Mesendoderm (in vitro differentiated cells): ENCODE data around the gene UBXN6.

Source experiments
- DNase-seq: peaks from one replicate; pipeline ENCODE4 v3.0.0; 2013
- H2AK5ac ChIP-seq: 2 replicates; pipeline ENCODE4 v1.6.1; 2013; ENCODE audit warnings: low read length, inconsistent platforms
- H2BK120ac ChIP-seq: 2 replicates; pipeline ENCODE4 v1.6.1; 2013; ENCODE audit warnings: low read depth, mild to moderate bottlenecking, low read length, moderate library complexity, mixed read lengths
- H2BK15ac ChIP-seq: replicated peaks from 2 replicates; pipeline ENCODE4 v1.6.1; 2013; ENCODE audit warnings: low read depth, mild to moderate bottlenecking, moderate library complexity
- H2BK5ac ChIP-seq: 2 replicates; pipeline ENCODE4 v1.6.1; 2013; ENCODE audit warnings: low read length, inconsistent platforms
- H3K18ac ChIP-seq: 2 replicates; pipeline ENCODE4 v1.6.1; 2013; ENCODE audit warnings: mild to moderate bottlenecking, low read length, mixed read lengths
- H3K23ac ChIP-seq: one replicate; pipeline ENCODE4 v1.6.1; 2013; ENCODE audit warnings: low read length
- H3K27ac ChIP-seq: 2 replicates; pipeline ENCODE4 v1.5.1; 2013; ENCODE audit warnings: low read depth, mild to moderate bottlenecking, inconsistent platforms, low read length, moderate library complexity
- H3K27me3 ChIP-seq: 2 replicates; pipeline ENCODE4 v1.6.1; 2013; ENCODE audit warnings: low read length, control low read depth, mild to moderate bottlenecking, inconsistent platforms; ENCODE audit not compliant: insufficient read depth, poor library complexity
- H3K36me3 ChIP-seq: 2 replicates; pipeline ENCODE4 v1.6.1; 2013; ENCODE audit warnings: low read length, inconsistent platforms; ENCODE audit not compliant: control insufficient read depth, insufficient read depth
- H3K4ac ChIP-seq: one replicate; pipeline ENCODE4 v1.6.1; 2013; ENCODE audit warnings: low read depth, mild to moderate bottlenecking, low read length, moderate library complexity
- H3K4me1 ChIP-seq: 2 replicates; pipeline ENCODE4 v1.6.1; 2013; ENCODE audit warnings: low read depth, low read length, inconsistent platforms; ENCODE audit not compliant: control insufficient read depth
- H3K4me2 ChIP-seq: 2 replicates; pipeline ENCODE4 v1.6.1; 2013; ENCODE audit warnings: low read length
- H3K4me3 ChIP-seq: 2 replicates; pipeline ENCODE4 v1.5.1; 2013; ENCODE audit warnings: mild to moderate bottlenecking, low read length
- H3K56ac ChIP-seq: one replicate; pipeline ENCODE4 v1.6.1; 2013; ENCODE audit warnings: low read length
- H3K79me1 ChIP-seq: 2 replicates; pipeline ENCODE4 v1.6.1; 2013; ENCODE audit warnings: low read length, inconsistent platforms
- H3K79me2 ChIP-seq: 2 replicates; pipeline ENCODE4 v1.6.1; 2013; ENCODE audit warnings: mild to moderate bottlenecking, low read length; ENCODE audit not compliant: control insufficient read depth, insufficient read depth
- H3K9ac ChIP-seq: 2 replicates; pipeline ENCODE4 v1.6.1; 2013; ENCODE audit warnings: low read length, inconsistent platforms
- H4K5ac ChIP-seq: one replicate; pipeline ENCODE4 v1.6.1; 2013; ENCODE audit warnings: low read length
- H4K8ac ChIP-seq: one replicate; pipeline ENCODE4 v1.6.1; 2013; ENCODE audit warnings: low read depth, mild to moderate bottlenecking, control low read depth, low read length, moderate library complexity
- WGBS: extraction: QIAGEN DNeasy Blood & Tissue Kit; methylation state at CpG from one replicate; pipeline ENCODE4 v1.1.7; 2013; ENCODE audit warnings: low lambda C conversion rate, missing lambda C conversion rate; ENCODE audit not compliant: insufficient coverage; ENCODE audit errors: extremely low coverage; 5-methylcytosine and 5-hydroxymethylcytosine counted together

Gene UBXN6

GRCh38 chr19:4504297-4504701 lies 46.7 kb upstream of the UBXN6 start:
- Histone ChIP-seq H3K4ac (no peak overlapping the region), H2AK5ac (no peak overlapping the region), H3K4me2 (no peak overlapping the region), H3K18ac (no peak overlapping the region), H3K79me2 (no peaks in the 10 kb centered on the region), H3K4me1 (no peaks in the 10 kb centered on the region), H3K4me3 (no peak overlapping the region), H3K36me3 (peaks cover 8% of the 10 kb centered on the region), H2BK120ac (no peak overlapping the region), H3K9ac (no peak overlapping the region), H4K8ac (no peak overlapping the region), H3K79me1 (no peaks in the 10 kb centered on the region), H3K27me3 (no peaks in the 10 kb centered on the region), H2BK5ac (no peak overlapping the region), H4K5ac (no peak overlapping the region), H3K23ac (no peak overlapping the region), H2BK15ac (no peak overlapping the region), H3K56ac (no peak overlapping the region), H3K27ac (no peak overlapping the region)
- no CpG with 5 or more reads among the region's 23 CpGs for WGBS
- no peak for DNase-seq

GRCh38 chr19:4503825-4504170 lies 46.2 kb upstream of the UBXN6 start:
- Histone ChIP-seq H3K79me2 (no peaks in the 10 kb centered on the region), H3K4me3 (no peak overlapping the region), H3K4ac (no peak overlapping the region), H4K8ac (no peak overlapping the region), H3K56ac (no peak overlapping the region), H3K4me2 (no peak overlapping the region), H2BK15ac (no peak overlapping the region), H3K9ac (no peak overlapping the region), H2AK5ac (no peak overlapping the region), H3K79me1 (no peaks in the 10 kb centered on the region), H3K18ac (no peak overlapping the region), H3K27ac (no peak overlapping the region), H4K5ac (no peak overlapping the region), H3K23ac (no peak overlapping the region), H2BK120ac (no peak overlapping the region), H3K27me3 (no peaks in the 10 kb centered on the region), H3K4me1 (no peaks in the 10 kb centered on the region), H3K36me3 (peaks cover 8% of the 10 kb centered on the region), H2BK5ac (no peak overlapping the region)
- no CpG with 5 or more reads among the region's 10 CpGs for WGBS
- no peak for DNase-seq

GRCh38 chr19:4503132-4503824 lies 45.7 kb upstream of the UBXN6 start:
- Histone ChIP-seq H3K9ac (no peak overlapping the region), H2BK5ac (no peak overlapping the region), H2AK5ac (no peak overlapping the region), H3K4ac (no peak overlapping the region), H3K4me2 (no peak overlapping the region), H4K8ac (no peak overlapping the region), H3K27ac (no peak overlapping the region), H3K56ac (no peak overlapping the region), H2BK15ac (no peak overlapping the region), H2BK120ac (no peak overlapping the region), H3K18ac (no peak overlapping the region), H3K36me3 (peaks cover 8% of the 10 kb centered on the region), H3K4me3 (no peak overlapping the region), H3K27me3 (no peaks in the 10 kb centered on the region), H3K79me1 (no peaks in the 10 kb centered on the region), H4K5ac (no peak overlapping the region), H3K23ac (no peak overlapping the region), H3K79me2 (no peaks in the 10 kb centered on the region), H3K4me1 (no peaks in the 10 kb centered on the region)
- no CpG with 5 or more reads among the region's 25 CpGs for WGBS
- no peak for DNase-seq

GRCh38 chr19:4502282-4503131 lies 44.9 kb upstream of the UBXN6 start:
- no CpG with 5 or more reads among the region's 37 CpGs for WGBS
- H3K36me3 ChIP-seq = peaks cover 10% of the 10 kb centered on the region
- H3K9ac ChIP-seq = no peak overlapping the region

GRCh38 chr19:4501691-4502090 lies 44.1 kb upstream of the UBXN6 start:
- no peak for DNase-seq
- H3K36me3 ChIP-seq = peaks cover 10% of the 10 kb centered on the region

More at GRCh38 chr19:4502282-4503131, 44.9 kb upstream of the UBXN6 start:
- Histone ChIP-seq H4K5ac (no peak overlapping the region), H3K79me2 (no peaks in the 10 kb centered on the region), H3K23ac (no peak overlapping the region), H3K4ac (no peak overlapping the region), H3K27ac (no peak overlapping the region), H2BK5ac (no peak overlapping the region), H2BK15ac (no peak overlapping the region), H2BK120ac (no peak overlapping the region), H3K18ac (no peak overlapping the region), H3K56ac (no peak overlapping the region), H4K8ac (no peak overlapping the region), H2AK5ac (no peak overlapping the region), H3K4me1 (no peaks in the 10 kb centered on the region), H3K4me2 (no peak overlapping the region), H3K79me1 (no peaks in the 10 kb centered on the region), H3K4me3 (no peak overlapping the region), H3K27me3 (no peaks in the 10 kb centered on the region)
- DNase-seq = no peak

More at GRCh38 chr19:4501691-4502090, 44.1 kb upstream of the UBXN6 start:
- Histone ChIP-seq H3K79me1 (no peaks in the 10 kb centered on the region), H4K5ac (no peak overlapping the region), H4K8ac (no peak overlapping the region), H3K27me3 (no peaks in the 10 kb centered on the region), H3K4ac (no peak overlapping the region), H2BK15ac (no peak overlapping the region), H2BK5ac (no peak overlapping the region), H3K79me2 (no peaks in the 10 kb centered on the region), H3K4me1 (no peaks in the 10 kb centered on the region), H3K4me3 (no peak overlapping the region), H3K56ac (no peak overlapping the region), H3K23ac (no peak overlapping the region), H2AK5ac (no peak overlapping the region), H3K27ac (no peak overlapping the region), H2BK120ac (no peak overlapping the region), H3K4me2 (no peak overlapping the region), H3K9ac (no peak overlapping the region), H3K18ac (no peak overlapping the region)
- WGBS = no CpG with 5 or more reads among the region's 25 CpGs
